Endothelial cell of umbilical vein (primary cell): ENCODE data around the gene CTSH. TPM values are rescaled to one million over a fixed set of nuclear protein-coding genes. Genes with fewer than 3 reads are reported as not detected.

Experiments
- BruUV-seq: library from RNA; stranded (reverse); fragments of 400-500 nt; replicated peaks from 2 replicates; lab custom pipeline; 2021; lab: Mats Ljungman, UMichigan
- CTCF ChIA-PET: fragments of 300-600, 350-600 bp; sonication (Branson Sonifier 250); formaldehyde crosslinking; loops from one replicate; lab custom pipeline; 2021; ENCODE audit warnings: antibody characterized with exemption, inconsistent platforms; lab: Charles Lee
- POLR2A ChIA-PET: fragments of 300-600, 350-600 bp; sonication (Branson Sonifier 250); formaldehyde crosslinking; loops from one replicate; lab custom pipeline; 2021; ENCODE audit warnings: antibody characterized with exemption, inconsistent platforms; lab: Charles Lee
- DNase-seq: peaks from one replicate; pipeline ENCODE4 v3.0.0-alpha.2; 2011; ENCODE audit warnings: low read depth, low spot score
- FAIRE-seq: peaks from 2 replicates; lab custom pipeline; 2011; peaks lifted over from hg19 to GRCh38; lab: Jason Lieb, UNC
- H2AFZ ChIP-seq: 2 replicates; pipeline ENCODE4 v1.6.0; 2012; ENCODE audit warnings: low read depth, low read length, control low read depth, inconsistent platforms
- H3K27ac ChIP-seq: 2 replicates; pipeline ENCODE4 v1.5.1; 2011; ENCODE audit warnings: low read depth, mild to moderate bottlenecking, control low read depth, low read length, moderate library complexity; ENCODE audit not compliant: insufficient read depth
- H3K27me3 ChIP-seq, 2 experiments: 2 replicates each; pipeline versions ENCODE4 v1.6.0 to v1.6.1; 2011; ENCODE audit warnings: low read length in 2 of 2, mixed read lengths in 1 of 2; ENCODE audit not compliant: control insufficient read depth in 2 of 2, insufficient read depth in 2 of 2
- H3K36me3 ChIP-seq, 2 experiments: 2 replicates in 1 of 2; 3 replicates in 1 of 2; pipeline ENCODE4 v1.5.1; 2011; ENCODE audit warnings: low read length in 2 of 2, mild to moderate bottlenecking in 1 of 2, moderate library complexity in 1 of 2; ENCODE audit not compliant: control insufficient read depth in 2 of 2, insufficient read depth in 2 of 2; ENCODE audit errors: extremely low read depth in 1 of 2
- H3K4me1 ChIP-seq: 3 replicates; pipeline ENCODE4 v1.5.1; 2011; ENCODE audit warnings: mild to moderate bottlenecking, low read length; ENCODE audit not compliant: control insufficient read depth, insufficient read depth; ENCODE audit errors: extremely low read depth
- H3K4me2 ChIP-seq: 2 replicates; pipeline ENCODE4 v1.6.1; 2011; ENCODE audit warnings: low read length, control low read depth, mixed read lengths; ENCODE audit not compliant: insufficient read depth
- H3K4me3 ChIP-seq, 3 experiments: fragments of 200-600 bp in 1 of 3; sonication (generic), shearing (Covaris generic) in 1 of 3; replicated peaks in 1 of 3; 2 replicates each; pipeline ENCODE4 v1.5.1; 2011 to 2016; ENCODE audit warnings: control low read depth in 3 of 3, low read length in 3 of 3, mild to moderate bottlenecking in 2 of 3, inconsistent platforms in 1 of 3, low read depth in 1 of 3, moderate library complexity in 1 of 3; ENCODE audit not compliant: insufficient read depth in 1 of 3
- H3K79me2 ChIP-seq: 2 replicates; pipeline ENCODE4 v1.6.0; 2012; ENCODE audit warnings: low read length, inconsistent platforms; ENCODE audit not compliant: control insufficient read depth, insufficient read depth
- H3K9ac ChIP-seq: replicated peaks from 2 replicates; pipeline ENCODE3; 2011; ENCODE audit warnings: low read length, control low read depth; ENCODE audit not compliant: insufficient read depth; ENCODE audit errors: extremely low read depth
- H3K9me1 ChIP-seq: replicated peaks from 3 replicates; pipeline ENCODE4 v1.6.0; 2011; ENCODE audit warnings: mild to moderate bottlenecking, low read length; ENCODE audit not compliant: control insufficient read depth, insufficient read depth; ENCODE audit errors: extremely low read depth
- H3K9me3 ChIP-seq: replicated peaks from 2 replicates; pipeline ENCODE4 v1.5.1; 2012; ENCODE audit warnings: low read length, inconsistent platforms; ENCODE audit not compliant: control insufficient read depth, insufficient read depth
- H4K20me1 ChIP-seq: replicated peaks from 2 replicates; pipeline ENCODE3; 2011; ENCODE audit warnings: mild to moderate bottlenecking, low read length; ENCODE audit not compliant: control insufficient read depth, insufficient read depth; ENCODE audit errors: extremely low read depth
- CTCF ChIP-seq, 2 donors: IDR thresholded peaks; 1 replicate in 1 of 2; 2 replicates in 1 of 2; pipeline ENCODE4 v1.5.1; 2011; ENCODE audit warnings: low read length in 2 of 2, mild to moderate bottlenecking in 2 of 2, moderate library complexity in 2 of 2, control low read depth in 1 of 2, inconsistent platforms in 1 of 2, low read depth in 1 of 2; ENCODE audit not compliant: insufficient read depth in 1 of 2; ENCODE audit errors: extremely low read depth in 1 of 2
- EZH2 ChIP-seq: IDR thresholded peaks from 2 replicates; pipeline ENCODE4 v1.6.1; 2012; ENCODE audit warnings: borderline replicate concordance, low read depth, mild to moderate bottlenecking, moderate library complexity, low read length, inconsistent platforms; ENCODE audit not compliant: severe bottlenecking
- GATA2 ChIP-seq: IDR thresholded peaks from 2 replicates; pipeline ENCODE4 v1.7.0; 2011; ENCODE audit warnings: low read depth, mild to moderate bottlenecking, moderate library complexity, mixed read lengths, low read length; ENCODE audit not compliant: insufficient read length, insufficient read depth
- MAX ChIP-seq: IDR thresholded peaks from 2 replicates; pipeline ENCODE4 v1.6.1; 2011; ENCODE audit not compliant: insufficient read depth, insufficient read length
- MYC ChIP-seq: IDR thresholded peaks from one replicate; pipeline ENCODE4 v1.6.1; 2011; ENCODE audit warnings: mild to moderate bottlenecking, low read depth, low read length
- POLR2A ChIP-seq: IDR thresholded peaks from 2 replicates; pipeline ENCODE4 v1.6.1; 2012; ENCODE audit warnings: low read depth, mild to moderate bottlenecking, control low read depth, low read length
- POLR2AphosphoS5 ChIP-seq: IDR thresholded peaks from 2 replicates; pipeline ENCODE4 v1.6.1; 2012; ENCODE audit warnings: low read depth, mild to moderate bottlenecking, control low read depth, low read length, moderate library complexity; ENCODE audit not compliant: insufficient read depth
- dilution Hi-C: fragments of 300-500 bp; cut with MboI; formaldehyde crosslinking; loops from one replicate; pipeline ENCODE4 v1.15.0; 2019; ENCODE audit warnings: low sequenced_read_pairs; ENCODE audit not compliant: extremely low pct_ligation_motif_present
- intact Hi-C: fragments of 100-400 bp; cut with micrococcal nuclease; formaldehyde crosslinking; loops from one replicate; pipeline ENCODE4 v1.10.0; 2022
- polyA plus RNA-seq, 4 experiments: library from polyadenylated mRNA; depleted of rRNA in 3 of 4; stranded (reverse) in 3 of 4; unstranded in 1 of 4; fragments of >200 nt; gene quantifications; 2 replicates each; pipeline versions ENCODE4 v1.2.1 to v1.2.3, GENCODE V29; 2011 to 2012; ENCODE audit warnings: missing spikeins in 1 of 4
- total RNA-seq: library from RNA; stranded (reverse); gene quantifications from 2 replicates; pipeline ENCODE4 v1.2.3, GENCODE V29; 2021

The CTSH gene
- total and polyA plus RNA-seq, 2 donors (not counting 3 experiments of a cell fraction or from before 2014, with no cell fraction given) = 7.0 to 7.4 TPM

GRCh38 chr15:78950343-78950742 is 5.5 kb upstream of the CTSH start:
- dilution Hi-C loops = no loop called here
- H3K27ac ChIP-seq = no peak overlapping the region
- no peaks in the 10 kb centered on the region for H4K20me1 ChIP-seq
- BruUV-seq = no TSS peak
- TF ChIP-seq POLR2AphosphoS5 (no peak), CTCF (IDR thresholded peaks at IDR 0.05; ENCODE audit: extremely low read depth in 1 of 2, insufficient read depth in 1 of 2, low read depth in 1 of 2, low read length in 2 of 2) (no peak), GATA2 (no peak), MAX (no peak), POLR2A (no peak), EZH2 (no peak), MYC (no peak)
- H2AFZ ChIP-seq = no peak overlapping the region
- H3K79me2 ChIP-seq = no peaks in the 10 kb centered on the region
- no peaks in the 10 kb centered on the region for H3K9me3 ChIP-seq
- peaks cover 8% of the 10 kb centered on the region for H3K4me1 ChIP-seq
- H3K9me1 ChIP-seq = no peaks in the 10 kb centered on the region
- no peak overlapping the region for H3K4me2 ChIP-seq
- intact Hi-C loops = no loop called here
- no peaks in the 10 kb centered on the region for H3K36me3 ChIP-seq
- peaks cover 0 to 4% of the 10 kb centered on the region in 2 experiments for H3K27me3 ChIP-seq
- POLR2A ChIA-PET = no interaction called here
- no peak overlapping the region for H3K4me3 ChIP-seq
- no peak for DNase-seq
- CTCF ChIA-PET = interaction anchor here (0.6 to 2.4 kb wide), 6 partner anchors 9 to 232 kb away, joined by 3 to 9 read pairs (median 3); no protein-coding TSS in a partner anchor
- no peak for FAIRE-seq
- no peak overlapping the region for H3K9ac ChIP-seq
